MCF 10A (cell line): ENCODE measurements around the gene SLC6A9. TPM values are rescaled to one million over a fixed set of nuclear protein-coding genes. Genes with fewer than 3 reads are reported as not detected.

ENCODE experiments used
- BruUV-seq: library from RNA; stranded (reverse); fragments of 400-500 nt; replicated peaks from 2 replicates; lab custom pipeline; 2021; lab: Mats Ljungman, UMichigan
- CTCF ChIA-PET: fragments of 300-600 bp; sonication (Branson Sonifier 250); formaldehyde crosslinking; extraction: SDS; loops from one replicate; lab custom pipeline; 2021; ENCODE audit warnings: antibody characterized with exemption, inconsistent platforms; lab: Yijun Ruan, JAX
- POLR2A ChIA-PET: fragments of 300-600, 350-650 bp; sonication (Branson Sonifier 250); formaldehyde crosslinking; extraction: SDS; loops from one replicate; lab custom pipeline; 2020; ENCODE audit warnings: antibody characterized with exemption, inconsistent platforms; lab: Yijun Ruan, JAX
- DNase-seq: peaks from one replicate; pipeline ENCODE4 v3.0.0-alpha.2; 2018; ENCODE audit not compliant: unreplicated experiment
- H3K27ac Mint-ChIP-seq: one replicate; pipeline ENCODE4 v1.8.0; 2022; ENCODE audit warnings: mild to moderate bottlenecking, low read depth, mixed read lengths; ENCODE audit not compliant: unreplicated experiment
- H3K27me3 Mint-ChIP-seq: one replicate; pipeline ENCODE4 v1.8.0; 2022; ENCODE audit warnings: mixed read lengths; ENCODE audit not compliant: insufficient read depth, unreplicated experiment
- H3K36me3 Mint-ChIP-seq: one replicate; pipeline ENCODE4 v1.8.0; 2022; ENCODE audit warnings: mild to moderate bottlenecking, moderate library complexity, mixed read lengths; ENCODE audit not compliant: insufficient read depth, unreplicated experiment
- H3K4me1 Mint-ChIP-seq: one replicate; pipeline ENCODE4 v1.8.0; 2022; ENCODE audit warnings: mixed read lengths; ENCODE audit not compliant: insufficient read depth, unreplicated experiment
- H3K4me3 Mint-ChIP-seq: one replicate; pipeline ENCODE4 v1.8.0; 2022; ENCODE audit warnings: mild to moderate bottlenecking, moderate library complexity, mixed read lengths; ENCODE audit not compliant: unreplicated experiment
- H3K9me3 Mint-ChIP-seq: one replicate; pipeline ENCODE4 v1.8.0; 2022; ENCODE audit warnings: mixed read lengths; ENCODE audit not compliant: unreplicated experiment
- CTCF ChIP-seq: fragments of 200-600 bp; IDR thresholded peaks from one replicate; pipeline ENCODE4 v1.8.0; 2022; ENCODE audit warnings: antibody characterized with exemption, mild to moderate bottlenecking; ENCODE audit not compliant: unreplicated experiment
- intact Hi-C: fragments of 100-400 bp; cut with micrococcal nuclease; formaldehyde crosslinking; loops from 2 replicates; pipeline ENCODE4 v1.14.1; 2022
- total RNA-seq: library from RNA; stranded (reverse); gene quantifications from 2 replicates; pipeline ENCODE4 v1.2.3, GENCODE V29; 2022

The SLC6A9 gene
- total RNA-seq, 1 experiment from 2014 or later = 64.9 TPM

GRCh38 chr1:43996733-43997115, 34.5 kb downstream of the SLC6A9 start:
- Mint-ChIP-seq H3K27me3 (no peaks in the 10 kb centered on the region), H3K27ac (no peak overlapping the region), H3K4me1 (no peaks in the 10 kb centered on the region), H3K4me3 (no peak overlapping the region), H3K9me3 (no peaks in the 10 kb centered on the region), H3K36me3 (peaks cover 25% of the 10 kb centered on the region)
- CTCF ChIA-PET = interaction anchor here (5.0 kb wide), 1 partner anchor 9 kb away, joined by 36 read pairs; no protein-coding TSS in a partner anchor
- intact Hi-C loops = no loop called here
- POLR2A ChIA-PET = no interaction called here
- BruUV-seq = no TSS peak
- no peak for TF ChIP-seq CTCF
- no peak for DNase-seq

DNA sequence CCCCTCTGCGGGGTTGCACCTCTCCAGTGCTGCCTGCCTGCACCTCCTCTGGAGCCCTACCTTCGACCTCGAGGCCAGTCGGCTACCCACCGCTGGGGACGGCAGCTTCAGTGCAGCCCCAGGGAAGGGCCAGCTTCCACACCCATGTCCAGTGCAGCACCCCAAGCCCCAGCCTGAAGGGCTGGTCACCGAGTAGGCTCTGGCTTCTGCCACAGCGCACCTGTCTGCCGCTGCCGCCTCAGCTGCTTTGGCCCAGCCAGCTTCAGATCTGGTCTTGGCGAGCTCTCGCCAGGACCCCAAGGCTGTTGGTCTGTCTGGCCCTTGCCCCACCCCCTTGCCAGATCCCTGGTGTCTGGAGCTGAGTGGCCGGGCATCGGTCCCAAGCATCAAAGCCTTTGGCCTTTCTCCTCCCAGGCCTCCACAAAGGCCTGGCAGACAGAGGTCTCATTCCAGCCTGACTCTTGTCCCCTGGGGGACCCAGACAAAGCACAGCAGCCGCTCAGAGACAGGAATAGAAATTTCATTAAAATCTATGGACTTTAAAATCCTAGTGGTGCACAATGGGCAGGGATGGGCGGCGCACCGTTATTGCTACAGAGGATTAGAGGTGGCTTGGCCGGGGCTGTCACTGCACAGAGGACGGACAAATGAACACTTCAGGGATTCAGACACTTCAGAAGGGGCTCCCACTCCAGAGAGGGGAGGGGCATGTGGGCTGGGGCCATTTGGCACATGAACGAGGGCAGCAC, 35.1 kb downstream of the SLC6A9 start:
- TF ChIP-seq CTCF = no peak
- Mint-ChIP-seq H3K4me3 (no peak overlapping the region), H3K27ac (no peak overlapping the region), H3K9me3 (no peaks in the 10 kb centered on the region), H3K27me3 (no peaks in the 10 kb centered on the region), H3K36me3 (peaks cover 27% of the 10 kb centered on the region), H3K4me1 (no peaks in the 10 kb centered on the region)
- ChIA-PET POLR2A (interaction anchor here (0.5 kb wide), 1 partner anchor 497 kb away, joined by 3 read pairs; no protein-coding TSS in a partner anchor), CTCF (interaction anchor here (0.6 to 5.0 kb wide), 3 partner anchors 9 to 41 kb away, joined by 3 to 36 read pairs (median 5); no protein-coding TSS in a partner anchor)
- intact Hi-C loops = no loop called here
- BruUV-seq = no TSS peak
- DNase-seq = no peak

DNA sequence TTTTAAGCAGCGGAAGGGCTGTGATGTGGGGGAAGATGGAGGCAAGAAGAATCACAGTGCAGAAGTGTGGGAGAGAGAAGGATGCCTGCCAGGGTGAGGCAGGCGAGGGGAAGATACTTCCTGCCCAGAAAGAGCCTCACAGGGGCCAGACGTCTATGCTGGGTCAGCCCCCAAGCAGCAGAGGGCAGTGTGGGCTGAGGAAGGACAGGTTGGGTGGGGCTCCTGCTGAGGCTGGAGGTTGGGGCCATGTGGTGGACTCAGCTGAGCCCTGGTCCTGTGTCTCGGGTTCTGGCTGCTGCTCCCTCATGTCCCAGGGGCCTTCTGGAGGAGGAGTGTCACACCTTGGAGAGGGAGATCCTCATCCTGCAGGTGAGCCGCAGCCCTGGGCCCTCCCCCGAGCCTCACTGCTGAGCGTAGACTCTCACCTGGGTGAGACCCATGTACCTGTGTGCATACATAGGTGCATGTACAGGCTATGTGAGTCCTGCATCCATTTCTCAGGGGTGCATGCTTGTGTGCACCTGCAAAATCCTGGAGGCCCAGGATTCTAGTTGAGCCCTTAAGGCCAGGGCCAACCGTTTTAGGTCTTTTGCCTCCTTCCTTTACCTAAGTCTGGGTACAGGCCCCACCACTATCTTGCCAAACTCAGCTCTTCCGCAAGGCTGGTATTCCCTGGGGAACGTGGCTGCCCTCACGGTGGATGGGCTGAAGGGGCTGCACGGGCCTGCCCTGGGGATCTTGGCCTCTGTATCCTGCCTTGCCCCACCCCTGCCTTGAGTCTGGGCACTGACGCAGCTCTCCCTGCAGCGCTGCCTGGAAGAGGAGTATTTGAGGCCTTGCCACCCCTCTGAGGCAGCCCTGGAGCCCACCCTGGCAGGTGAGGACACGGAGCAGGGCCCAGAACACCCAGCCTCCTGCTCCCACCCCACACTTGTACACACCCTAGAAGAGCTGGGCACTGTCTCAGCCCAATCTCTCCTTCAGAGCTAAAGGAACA, 36.2 kb downstream of the SLC6A9 start:
- intact Hi-C loops = no loop called here
- POLR2A ChIA-PET = interaction anchor here (0.5 kb wide), 1 partner anchor 496 kb away, joined by 3 read pairs; no protein-coding TSS in a partner anchor
- H3K27ac Mint-ChIP-seq = no peak overlapping the region

More for the DNA sequence above, 36.2 kb downstream of the SLC6A9 start:
- CTCF ChIA-PET = interaction anchor here (0.6 to 5.0 kb wide), 4 partner anchors 10 to 53 kb away, joined by 3 to 36 read pairs (median 10); no protein-coding TSS in a partner anchor
- no peaks in the 10 kb centered on the region for H3K9me3 Mint-ChIP-seq
- BruUV-seq = no TSS peak
- peaks cover 25% of the 10 kb centered on the region for H3K36me3 Mint-ChIP-seq
- H3K4me3 Mint-ChIP-seq = no peak overlapping the region
- DNase-seq = peak; percentile 39
- H3K27me3 Mint-ChIP-seq = no peaks in the 10 kb centered on the region
- H3K4me1 Mint-ChIP-seq = no peaks in the 10 kb centered on the region
- peak; percentile 24 for TF ChIP-seq CTCF
